ENCODE data around the gene ZCRB1. TPM values are rescaled to one million over a fixed set of nuclear protein-coding genes. Genes with fewer than 3 reads are reported as not detected.

The ZCRB1 gene
- total RNA-seq, 1 donor from 2014 or later: 43.2 TPM

- Mint-ChIP-seq H3K9me3 (ENCODE audit: unreplicated experiment) (no peaks in the 10 kb centered on the region), H3K4me1 (ENCODE audit: low read depth, unreplicated experiment) (no peaks in the 10 kb centered on the region), H3K27ac (ENCODE audit: unreplicated experiment) (no peak overlapping the region), H3K27me3 (ENCODE audit: unreplicated experiment) (no peaks in the 10 kb centered on the region), H3K4me3 (ENCODE audit: unreplicated experiment) (no peak overlapping the region), H3K36me3 (ENCODE audit: unreplicated experiment) (no peaks in the 10 kb centered on the region)
- TF ChIP-seq CTCF (IDR thresholded peaks at IDR 0.05; ENCODE audit: partially characterized antibody, unreplicated experiment): no peak
- DNase-seq: no peak
Observed at GRCh38 chr12:42285431-42285830, 40.5 kb downstream of the ZCRB1 start.

GRCh38 chr12:42284876-42285275, 41.0 kb downstream of the ZCRB1 start:
- Mint-ChIP-seq H3K27me3 (ENCODE audit: unreplicated experiment) (no peaks in the 10 kb centered on the region), H3K27ac (ENCODE audit: unreplicated experiment) (no peak overlapping the region), H3K4me1 (ENCODE audit: low read depth, unreplicated experiment) (no peaks in the 10 kb centered on the region), H3K36me3 (ENCODE audit: unreplicated experiment) (no peaks in the 10 kb centered on the region), H3K4me3 (ENCODE audit: unreplicated experiment) (no peak overlapping the region), H3K9me3 (ENCODE audit: unreplicated experiment) (no peaks in the 10 kb centered on the region)
- no peak for DNase-seq
- no peak for TF ChIP-seq CTCF (IDR thresholded peaks at IDR 0.05; ENCODE audit: partially characterized antibody, unreplicated experiment)

GRCh38 chr12:42284157-42284556, 41.7 kb downstream of the ZCRB1 start:
- no peaks in the 10 kb centered on the region for H3K36me3 Mint-ChIP-seq (ENCODE audit: unreplicated experiment)
- no peaks in the 10 kb centered on the region for H3K9me3 Mint-ChIP-seq (ENCODE audit: unreplicated experiment)
- H3K27me3 Mint-ChIP-seq (ENCODE audit: unreplicated experiment): no peaks in the 10 kb centered on the region
- no peak overlapping the region for H3K4me3 Mint-ChIP-seq (ENCODE audit: unreplicated experiment)
- no peak for DNase-seq
- no peak overlapping the region for H3K27ac Mint-ChIP-seq (ENCODE audit: unreplicated experiment)
- H3K4me1 Mint-ChIP-seq (ENCODE audit: low read depth, unreplicated experiment): no peaks in the 10 kb centered on the region
- TF ChIP-seq CTCF (IDR thresholded peaks at IDR 0.05; ENCODE audit: partially characterized antibody, unreplicated experiment): no peak

- Mint-ChIP-seq H3K36me3 (ENCODE audit: unreplicated experiment) (no peaks in the 10 kb centered on the region), H3K27ac (ENCODE audit: unreplicated experiment) (no peak overlapping the region), H3K9me3 (ENCODE audit: unreplicated experiment) (no peaks in the 10 kb centered on the region), H3K4me3 (ENCODE audit: unreplicated experiment) (no peak overlapping the region), H3K27me3 (ENCODE audit: unreplicated experiment) (no peaks in the 10 kb centered on the region), H3K4me1 (ENCODE audit: low read depth, unreplicated experiment) (no peaks in the 10 kb centered on the region)
- DNase-seq: no peak
- no peak for TF ChIP-seq CTCF (IDR thresholded peaks at IDR 0.05; ENCODE audit: partially characterized antibody, unreplicated experiment)
Observed at GRCh38 chr12:42283739-42284138, 42.2 kb downstream of the ZCRB1 start.

GRCh38 chr12:42282294-42282693, 43.6 kb downstream of the ZCRB1 start:
- H3K27me3 Mint-ChIP-seq (ENCODE audit: unreplicated experiment): peaks cover 2% of the 10 kb centered on the region
- TF ChIP-seq CTCF (IDR thresholded peaks at IDR 0.05; ENCODE audit: partially characterized antibody, unreplicated experiment): no peak
- no peaks in the 10 kb centered on the region for H3K36me3 Mint-ChIP-seq (ENCODE audit: unreplicated experiment)
- H3K4me1 Mint-ChIP-seq (ENCODE audit: low read depth, unreplicated experiment): no peaks in the 10 kb centered on the region
- H3K4me3 Mint-ChIP-seq (ENCODE audit: unreplicated experiment): no peak overlapping the region
- no peak overlapping the region for H3K27ac Mint-ChIP-seq (ENCODE audit: unreplicated experiment)
- no peaks in the 10 kb centered on the region for H3K9me3 Mint-ChIP-seq (ENCODE audit: unreplicated experiment)
- DNase-seq: no peak
